Measurements from ENCODE around the gene SLC15A4. TPM values are rescaled to one million over a fixed set of nuclear protein-coding genes. Genes with fewer than 3 reads are reported as not detected.

Gene SLC15A4
- total RNA-seq, 1 experiment from 2014 or later = 21.6 TPM

DNA sequence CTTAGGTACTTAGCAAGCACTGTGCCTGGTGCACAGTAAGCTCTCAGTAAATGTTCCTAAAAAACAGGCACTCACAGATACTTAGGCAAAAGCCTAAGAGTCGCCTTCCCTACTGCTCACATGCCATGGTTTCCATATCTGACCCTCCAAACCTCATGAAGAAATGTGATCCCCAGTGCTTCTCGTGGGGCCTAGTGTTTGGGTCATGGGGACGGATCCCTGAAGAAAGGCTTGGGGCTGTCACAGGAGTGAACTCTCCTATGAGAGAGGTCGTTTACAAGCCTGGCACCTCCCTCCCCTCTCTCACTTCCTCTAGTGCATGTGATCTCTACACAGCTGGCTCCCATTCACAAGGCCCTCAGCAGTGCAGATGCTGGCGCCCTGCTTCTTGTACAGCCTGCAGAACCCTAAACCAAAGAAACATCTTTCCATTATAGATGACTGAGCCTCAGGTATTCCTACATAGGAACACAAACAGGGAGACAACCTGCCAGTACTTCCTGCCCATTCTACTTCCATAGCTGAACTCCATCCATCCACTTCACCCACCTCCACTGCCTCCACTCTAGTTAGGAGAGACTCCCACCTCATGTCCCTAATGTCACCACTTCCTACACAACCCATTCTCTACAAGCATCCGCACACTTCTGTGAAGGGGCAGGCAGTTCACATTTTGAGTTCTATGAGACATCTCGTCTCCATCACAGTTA lies 2.9 kb downstream of the SLC15A4 start:
- Histone ChIP-seq H2BK20ac (ENCODE audit: low read depth, low read length, poor library complexity, severe bottlenecking) (no peak overlapping the region), H3K4me2 (ENCODE audit: insufficient read depth, insufficient read length, low read length) (no peak overlapping the region), H3K18ac (ENCODE audit: insufficient read length, low read depth, low read length) (no peak overlapping the region), H3K56ac (ENCODE audit: insufficient read length, low read depth, low read length) (no peak overlapping the region), H2BK120ac (ENCODE audit: low read depth, low read length, poor library complexity, severe bottlenecking) (no peak overlapping the region), H3K79me1 (ENCODE audit: insufficient read depth, low read depth, low read length, poor library complexity, severe bottlenecking) (peaks cover 6% of the 10 kb centered on the region), H2AK5ac (ENCODE audit: insufficient read length, low read length) (no peak overlapping the region), H3K9me3 (ENCODE audit: control insufficient read depth, low read depth, low read length) (no peaks in the 10 kb centered on the region), H2BK15ac (ENCODE audit: low read depth, low read length) (no peak overlapping the region), H4K5ac (ENCODE audit: insufficient read length, low read depth, low read length) (no peak overlapping the region), H2AFZ (ENCODE audit: low read length) (no peak overlapping the region), H3K9ac (ENCODE audit: extremely low read depth, insufficient read length, low read length) (peak overlapping the region; percentile 25), H3K4me1 (ENCODE audit: insufficient read depth, low read length) (peaks cover 12% of the 10 kb centered on the region), H3K23me2 (ENCODE audit: insufficient read length, low read depth, low read length, poor library complexity, severe bottlenecking) (peaks cover 13% of the 10 kb centered on the region), H3T11ph (ENCODE audit: low read length) (no peak overlapping the region), H4K20me1 (ENCODE audit: control insufficient read depth, insufficient read depth, insufficient read length) (no peaks in the 10 kb centered on the region), H2BK12ac (ENCODE audit: insufficient read length, low read depth, low read length) (no peak overlapping the region), H4K91ac (ENCODE audit: insufficient read length, low read depth, low read length) (no peak overlapping the region), H3K79me2 (ENCODE audit: insufficient read depth, low read length) (peaks cover 48% of the 10 kb centered on the region; the same call in 1 of the 2 replicates), H4K8ac (replicated peaks; ENCODE audit: insufficient read length, low read depth, low read length) (no peak overlapping the region), H3K23ac (ENCODE audit: insufficient read length, low read depth, low read length) (no peak overlapping the region), H3K27ac (ENCODE audit: insufficient read length, low read depth, low read length) (no peak overlapping the region), H3K4ac (ENCODE audit: low read depth, low read length) (no peak overlapping the region), H3K14ac (ENCODE audit: insufficient read depth, low read length) (no peak overlapping the region), H2BK5ac (ENCODE audit: insufficient read length, low read length) (no peak overlapping the region), H3K27me3 (ENCODE audit: insufficient read depth, low read length) (no peaks in the 10 kb centered on the region)
- DNase-seq = no peak
- Mint-ChIP-seq H3K4me1 (peaks cover 47 to 50% of the 10 kb centered on the region in 2 experiments), H3K36me3 (ENCODE audit: insufficient read depth in 1 of 3, low read depth in 3 of 3) (peaks cover 9 to 19% (median 17%) of the 10 kb centered on the region in 3 experiments; a peak in 6 of 7 replicates), H3K27me3 (ENCODE audit: low read depth) (no peaks in the 10 kb centered on the region; the same call in 1 of the 2 replicates), H3K4me3 (peak overlapping the region in 1 of 2 experiments; percentile 47; a peak in 3 of 5 replicates), H3K27ac (peak overlapping the region; percentile 12 to 89 (median 68); a peak in 6 of 7 replicates), H3K9me3 (no peaks in the 10 kb centered on the region)
- TF ChIP-seq, protein P1, sequence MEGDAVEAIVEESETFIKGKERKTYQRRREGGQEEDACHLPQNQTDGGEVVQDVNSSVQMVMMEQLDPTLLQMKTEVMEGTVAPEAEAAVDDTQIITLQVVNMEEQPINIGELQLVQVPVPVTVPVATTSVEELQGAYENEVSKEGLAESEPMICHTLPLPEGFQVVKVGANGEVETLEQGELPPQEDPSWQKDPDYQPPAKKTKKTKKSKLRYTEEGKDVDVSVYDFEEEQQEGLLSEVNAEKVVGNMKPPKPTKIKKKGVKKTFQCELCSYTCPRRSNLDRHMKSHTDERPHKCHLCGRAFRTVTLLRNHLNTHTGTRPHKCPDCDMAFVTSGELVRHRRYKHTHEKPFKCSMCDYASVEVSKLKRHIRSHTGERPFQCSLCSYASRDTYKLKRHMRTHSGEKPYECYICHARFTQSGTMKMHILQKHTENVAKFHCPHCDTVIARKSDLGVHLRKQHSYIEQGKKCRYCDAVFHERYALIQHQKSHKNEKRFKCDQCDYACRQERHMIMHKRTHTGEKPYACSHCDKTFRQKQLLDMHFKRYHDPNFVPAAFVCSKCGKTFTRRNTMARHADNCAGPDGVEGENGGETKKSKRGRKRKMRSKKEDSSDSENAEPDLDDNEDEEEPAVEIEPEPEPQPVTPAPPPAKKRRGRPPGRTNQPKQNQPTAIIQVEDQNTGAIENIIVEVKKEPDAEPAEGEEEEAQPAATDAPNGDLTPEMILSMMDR (conservative IDR thresholded peaks at IDR 0.05) = no peak
- WGBS (ENCODE audit: extremely low coverage, insufficient read length, low lambda C conversion rate) = no CpG with 5 or more reads among the region's 7 CpGs
